IMR-90 (cell line): ENCODE measurements around the gene IFIT2. TPM values are rescaled to one million over a fixed set of nuclear protein-coding genes. Genes with fewer than 3 reads are reported as not detected.

Source experiments
- ATAC-seq: fragments of 200-7000 bp; cut with Tn5 transposase; 2 replicates; pipeline ENCODE4 v1.9.1; 2020; ENCODE audit warnings: low read depth, mild to moderate bottlenecking, moderate library complexity
- BruUV-seq: library from RNA; stranded (reverse); fragments of 400-500 nt; replicated peaks from 2 replicates; lab custom pipeline; 2021; lab: Mats Ljungman, UMichigan
- CTCF ChIA-PET: fragments of 300-600 bp; formaldehyde crosslinking; extraction: SDS; loops from one replicate; lab custom pipeline; 2021; ENCODE audit warnings: antibody characterized with exemption; lab: Yijun Ruan, JAX
- POLR2A ChIA-PET: fragments of 300-600 bp; sonication (Branson Sonifier 250); formaldehyde crosslinking; loops from one replicate; lab custom pipeline; 2022; ENCODE audit warnings: antibody characterized with exemption; ENCODE audit not compliant: unreplicated experiment; lab: Charles Lee
- DNase-seq: peaks from one replicate; pipeline ENCODE4 v3.0.0; 2013
- H2AFZ ChIP-seq: replicated peaks from 2 replicates; pipeline ENCODE3; 2013; ENCODE audit warnings: low read length, mild to moderate bottlenecking; ENCODE audit not compliant: poor library complexity
- H2AK5ac ChIP-seq: 2 replicates; pipeline ENCODE4 v1.6.1; 2013; ENCODE audit warnings: low read depth, low read length, inconsistent platforms
- H2AK9ac ChIP-seq: replicated peaks from 2 replicates; pipeline ENCODE3; 2013; ENCODE audit warnings: mild to moderate bottlenecking, low read depth, low read length, moderate library complexity; ENCODE audit not compliant: poor library complexity
- H2BK120ac ChIP-seq: 2 replicates; pipeline ENCODE4 v1.6.1; 2013; ENCODE audit warnings: low read depth, low read length, inconsistent platforms
- H2BK15ac ChIP-seq: 3 replicates; pipeline ENCODE4 v1.6.1; 2013; ENCODE audit warnings: low read depth, low read length, inconsistent platforms
- H2BK20ac ChIP-seq: 2 replicates; pipeline ENCODE4 v1.6.1; 2013; ENCODE audit warnings: low read depth, mild to moderate bottlenecking, inconsistent platforms, low read length, moderate library complexity
- H2BK5ac ChIP-seq: 2 replicates; pipeline ENCODE4 v1.6.1; 2013; ENCODE audit warnings: mild to moderate bottlenecking, low read depth, low read length, inconsistent platforms; ENCODE audit not compliant: poor library complexity, severe bottlenecking
- H3K14ac ChIP-seq: replicated peaks from 2 replicates; pipeline ENCODE4 v1.6.1; 2013; ENCODE audit warnings: low read depth, low read length, inconsistent platforms
- H3K18ac ChIP-seq: 2 replicates; pipeline ENCODE4 v1.6.1; 2013; ENCODE audit warnings: low read depth, low read length, control low read depth
- H3K23ac ChIP-seq: 2 replicates; pipeline ENCODE4 v1.6.1; 2013; ENCODE audit warnings: low read depth, low read length, inconsistent platforms
- H3K27ac ChIP-seq: 2 replicates; pipeline ENCODE4 v1.5.1; 2013; ENCODE audit warnings: mild to moderate bottlenecking, control low read depth, low read length; ENCODE audit not compliant: insufficient read depth
- H3K27me3 ChIP-seq: 2 replicates; pipeline ENCODE4 v1.6.1; 2013; ENCODE audit warnings: low read length; ENCODE audit not compliant: control insufficient read depth, insufficient read depth
- H3K36me3 ChIP-seq: 2 replicates; pipeline ENCODE4 v1.6.1; 2013; ENCODE audit warnings: low read length, mixed read lengths; ENCODE audit not compliant: control insufficient read depth, insufficient read depth
- H3K4ac ChIP-seq: 2 replicates; pipeline ENCODE4 v1.6.1; 2013; ENCODE audit warnings: low read depth, low read length, inconsistent platforms
- H3K4me1 ChIP-seq: 2 replicates; pipeline ENCODE4 v1.6.1; 2013; ENCODE audit warnings: low read length, mixed read lengths; ENCODE audit not compliant: control insufficient read depth, insufficient read depth
- H3K4me2 ChIP-seq: 2 replicates; pipeline ENCODE4 v1.6.1; 2013; ENCODE audit warnings: low read depth, mild to moderate bottlenecking, control low read depth, low read length, moderate library complexity
- H3K4me3 ChIP-seq: 2 replicates; pipeline ENCODE4 v1.5.1; 2013; ENCODE audit warnings: low read depth, mild to moderate bottlenecking, control low read depth, low read length, moderate library complexity; ENCODE audit not compliant: insufficient read depth
- H3K56ac ChIP-seq: 2 replicates; pipeline ENCODE4 v1.6.1; 2013; ENCODE audit warnings: low read length, inconsistent platforms; ENCODE audit not compliant: insufficient read depth; ENCODE audit errors: extremely low read depth
- H3K79me1 ChIP-seq, 2 experiments: 2 replicates each; pipeline ENCODE4 v1.6.1; 2013; ENCODE audit warnings: low read length in 2 of 2, inconsistent platforms in 1 of 2, low read depth in 1 of 2
- H3K9ac ChIP-seq: 2 replicates; pipeline ENCODE4 v1.6.1; 2013; ENCODE audit warnings: low read depth, low read length, control low read depth
- H3K9me1 ChIP-seq: 2 replicates; pipeline ENCODE4 v1.6.1; 2013; ENCODE audit warnings: low read length, inconsistent platforms; ENCODE audit not compliant: insufficient read depth
- H3K9me3 ChIP-seq: 2 replicates; pipeline ENCODE4 v1.6.1; 2013; ENCODE audit warnings: low read length; ENCODE audit not compliant: control insufficient read depth, insufficient read depth
- H4K20me1 ChIP-seq: 2 replicates; pipeline ENCODE4 v1.6.1; 2013; ENCODE audit warnings: low read length, inconsistent platforms; ENCODE audit not compliant: insufficient read depth
- H4K5ac ChIP-seq: 2 replicates; pipeline ENCODE4 v1.6.1; 2013; ENCODE audit warnings: mild to moderate bottlenecking, low read depth, low read length, control low read depth
- H4K8ac ChIP-seq, 2 experiments: 2 replicates each; pipeline ENCODE4 v1.6.1; 2013; ENCODE audit warnings: low read depth in 2 of 2, low read length in 2 of 2, control low read depth in 1 of 2, inconsistent platforms in 1 of 2
- H4K91ac ChIP-seq: 2 replicates; pipeline ENCODE4 v1.6.1; 2013; ENCODE audit warnings: low read depth, low read length, inconsistent platforms; ENCODE audit not compliant: insufficient read depth
- BHLHE40 ChIP-seq: fragments of 150-350 bp; IDR thresholded peaks from 2 replicates; pipeline ENCODE4 v1.6.1; 2016; ENCODE audit warnings: mild to moderate bottlenecking, low read depth, low read length
- CEBPB ChIP-seq: IDR thresholded peaks from 2 replicates; pipeline ENCODE4 v1.6.1; 2012; ENCODE audit warnings: low read depth, low read length, improper control_type of control experiment
- CHD1 ChIP-seq: IDR thresholded peaks from 2 replicates; pipeline ENCODE4 v1.6.1; 2012; ENCODE audit warnings: low read depth, low read length, improper control_type of control experiment
- CTCF ChIP-seq: conservative IDR thresholded peaks from 2 replicates; pipeline ENCODE4 v1.5.1; 2012; ENCODE audit warnings: mild to moderate bottlenecking, low read depth, low read length, improper control_type of control experiment
- ELK1 ChIP-seq: fragments of 150-350 bp; IDR thresholded peaks from 2 replicates; pipeline ENCODE4 v1.6.1; 2016; ENCODE audit warnings: low read depth, mild to moderate bottlenecking, low read length, moderate library complexity, borderline replicate concordance
- FOS ChIP-seq: fragments of 150-350 bp; IDR thresholded peaks from 2 replicates; pipeline ENCODE4 v1.6.1; 2016; ENCODE audit warnings: low read depth, low read length
- MAFK ChIP-seq: IDR thresholded peaks from 2 replicates; pipeline ENCODE4 v1.6.1; 2012; ENCODE audit warnings: low read depth, low read length, improper control_type of control experiment
- MAZ ChIP-seq: IDR thresholded peaks from 2 replicates; pipeline ENCODE4 v1.6.1; 2012; ENCODE audit warnings: low read depth, mild to moderate bottlenecking, low read length, improper control_type of control experiment, moderate library complexity, borderline replicate concordance
- MXI1 ChIP-seq: IDR thresholded peaks from 2 replicates; pipeline ENCODE4 v1.6.1; 2012; ENCODE audit warnings: low read depth, mild to moderate bottlenecking, low read length, moderate library complexity, borderline replicate concordance
- NFE2L2 ChIP-seq: fragments of 150-350 bp; IDR thresholded peaks from 2 replicates; pipeline ENCODE4 v1.6.1; 2016; ENCODE audit warnings: low read depth, mild to moderate bottlenecking, low read length
- POLR2A ChIP-seq: IDR thresholded peaks from 2 replicates; pipeline ENCODE4 v1.6.1; 2012; ENCODE audit warnings: mild to moderate bottlenecking, low read depth, low read length
- RAD21 ChIP-seq: IDR thresholded peaks from 2 replicates; pipeline ENCODE4 v1.6.1; 2012; ENCODE audit warnings: low read length, improper control_type of control experiment
- RCOR1 ChIP-seq: IDR thresholded peaks from 2 replicates; pipeline ENCODE4 v1.6.1; 2012; ENCODE audit warnings: mild to moderate bottlenecking, low read length, improper control_type of control experiment; ENCODE audit not compliant: insufficient replicate concordance
- RFX5 ChIP-seq: IDR thresholded peaks from 2 replicates; pipeline ENCODE4 v1.8.0; 2012; ENCODE audit warnings: low read depth, mild to moderate bottlenecking, low read length, moderate library complexity
- SMC3 ChIP-seq: fragments of 150-350 bp; IDR thresholded peaks from 2 replicates; pipeline ENCODE4 v1.6.1; 2016; ENCODE audit warnings: low read depth, mild to moderate bottlenecking, antibody characterized with exemption, low read length, moderate library complexity
- USF2 ChIP-seq: fragments of 150-350 bp; IDR thresholded peaks from 2 replicates; pipeline ENCODE4 v1.6.1; 2017; ENCODE audit warnings: mild to moderate bottlenecking, antibody characterized with exemption, low read length, low read depth
- WGBS, 2 experiments: methylation state at CpG; one replicate each; pipeline versions ENCODE4 v1.1.5 to v1.1.7; 2013; ENCODE audit warnings: missing lambda C conversion rate in 2 of 2; ENCODE audit not compliant: insufficient read length in 1 of 2; ENCODE audit errors: extremely low coverage in 2 of 2; 5-methylcytosine and 5-hydroxymethylcytosine counted together
- dilution Hi-C: fragments of 300-500 bp; cut with HindIII; formaldehyde crosslinking; loops from one replicate; pipeline ENCODE4 v1.14.3; 2018; ENCODE audit warnings: low sequenced_read_pairs; ENCODE audit not compliant: unreplicated experiment
- in situ Hi-C: fragments of 300-500 bp; cut with MboI; formaldehyde crosslinking; loops from 3 replicates; pipeline ENCODE4 v1.14.3; 2019; ENCODE audit warnings: low sequenced_read_pairs, inconsistent platforms, mixed read lengths
- intact Hi-C: fragments of 100-400 bp; cut with micrococcal nuclease; formaldehyde crosslinking; loops from 2 replicates; pipeline ENCODE4 v1.10.0; 2022
- polyA plus RNA-seq, 3 experiments: library from polyadenylated mRNA; depleted of rRNA; stranded (reverse); fragments of >200 nt; gene quantifications; 2 replicates each; pipeline ENCODE4 v1.2.3, GENCODE V29; 2012; ENCODE audit warnings: low replicate concordance in 1 of 3
- total RNA-seq: library from RNA; depleted of rRNA; stranded (reverse); fragments of >200 nt; gene quantifications from 2 replicates; pipeline ENCODE4 v1.2.3, GENCODE V29; 2012

The IFIT2 gene
- total and polyA plus RNA-seq, 2 of the 4 experiments (the other 2 are of a cell fraction) = 1.1 to 2.2 TPM

- no peak overlapping the region for H2AK5ac ChIP-seq
- no peak overlapping the region for H4K91ac ChIP-seq
- H3K9ac ChIP-seq = no peak overlapping the region
- H3K9me3 ChIP-seq = no peaks in the 10 kb centered on the region
- H3K27me3 ChIP-seq = no peaks in the 10 kb centered on the region
- no peak overlapping the region for H4K5ac ChIP-seq
- TF ChIP-seq ELK1 (no peak), MXI1 (no peak), POLR2A (no peak), BHLHE40 (no peak), CTCF (no peak), MAZ (no peak), MAFK (no peak), RAD21 (no peak), USF2 (no peak), NFE2L2 (no peak), RFX5 (no peak), CHD1 (no peak), RCOR1 (no peak), CEBPB (no peak), FOS (no peak), SMC3 (no peak)
- no TSS peak for BruUV-seq
- ChIA-PET POLR2A (no interaction called here), CTCF (interaction anchor here (0.7 kb wide), 1 partner anchor 33 kb away, joined by 4 read pairs; no protein-coding TSS in a partner anchor)
- whole genome bisulfite sequencing, 2 experiments = no CpG with 5 or more reads among the region's 5 CpGs
- H2BK120ac ChIP-seq = no peak overlapping the region
- no peak for ATAC-seq
- intact Hi-C loops (no loop called here), dilution Hi-C loops (no loop called here), in situ Hi-C loops (no loop called here)
- H2BK20ac ChIP-seq = 0 out of 2 replicates have a peak overlapping the region, but pooled peaks have one; percentile 10
- H2AFZ ChIP-seq = no peak overlapping the region
- H4K8ac ChIP-seq = no peak overlapping the region
- peaks cover 4% of the 10 kb centered on the region for H3K4me1 ChIP-seq
- H3K27ac ChIP-seq = no peak overlapping the region
- H3K56ac ChIP-seq = no peak overlapping the region
- H4K20me1 ChIP-seq = no peaks in the 10 kb centered on the region
- H3K9me1 ChIP-seq = no peaks in the 10 kb centered on the region; the same call in 1 of the 2 replicates
- no peak overlapping the region for H2AK9ac ChIP-seq
- H2BK15ac ChIP-seq = no peak overlapping the region
- no peak overlapping the region for H3K23ac ChIP-seq
- no peak for DNase-seq
- no peak overlapping the region for H3K18ac ChIP-seq
- no peak overlapping the region for H3K14ac ChIP-seq
- peaks cover 6% of the 10 kb centered on the region for H3K36me3 ChIP-seq
- no peak overlapping the region for H3K4me3 ChIP-seq
- no peaks in the 10 kb centered on the region for H3K79me1 ChIP-seq
- H2BK5ac ChIP-seq = no peak overlapping the region
- H3K4ac ChIP-seq = no peak overlapping the region; the same call in 1 of the 2 replicates
- H3K4me2 ChIP-seq = no peak overlapping the region
Observed at GRCh38 chr10:89343089-89343767, 41.4 kb downstream of the IFIT2 start.
